Keratinocyte (primary cell): ENCODE data around the gene GBX2.

Experiments used
- CTCF ChIP-seq, 3 experiments: IDR thresholded peaks in 1 of 3; conservative IDR thresholded peaks in 1 of 3; optimal IDR thresholded peaks in 1 of 3; 2 replicates in 2 of 3; 3 replicates in 1 of 3; pipeline versions ENCODE3 to v1.5.1; 2011; ENCODE audit warnings: low read length in 3 of 3, mild to moderate bottlenecking in 3 of 3, moderate library complexity in 2 of 3, control low read depth in 1 of 3, inconsistent platforms in 1 of 3; ENCODE audit not compliant: insufficient read depth in 2 of 3; ENCODE audit errors: extremely low read depth in 1 of 3
- EZH2 ChIP-seq: IDR thresholded peaks from one replicate; pipeline ENCODE4 v1.6.1; 2012; ENCODE audit warnings: inconsistent platforms, mild to moderate bottlenecking, low read length, moderate library complexity

GRCh38 chr2:236121546-236121945 lies 46.6 kb downstream of the GBX2 start:
- TF ChIP-seq CTCF (optimal IDR thresholded peaks at IDR 0.05 in 1 of 3, IDR thresholded peaks at IDR 0.05 in 1 of 3, conservative IDR thresholded peaks at IDR 0.05 in 1 of 3; ENCODE audit: extremely low read depth in 1 of 3, insufficient read depth in 2 of 3, low read length in 3 of 3) (no peak), EZH2 (no peak)
